CD4-positive, alpha-beta T cell treated with Interleukin-21 for 1 hour (primary cell): Measurements from ENCODE around the gene OSBPL10.
A peak's percentile ranks its signal among the peaks of the same experiment; 100 is the strongest.
"Not testable (repeated sequence)": the region's sequence is repeated elsewhere in the genome, so short reads cannot be mapped to it uniquely, and the experiment has no call there.

Source experiments
- DNase-seq: peaks from one replicate; pipeline ENCODE4 v3.0.0-alpha.2; 2020

OSBPL10 gene, protein sequence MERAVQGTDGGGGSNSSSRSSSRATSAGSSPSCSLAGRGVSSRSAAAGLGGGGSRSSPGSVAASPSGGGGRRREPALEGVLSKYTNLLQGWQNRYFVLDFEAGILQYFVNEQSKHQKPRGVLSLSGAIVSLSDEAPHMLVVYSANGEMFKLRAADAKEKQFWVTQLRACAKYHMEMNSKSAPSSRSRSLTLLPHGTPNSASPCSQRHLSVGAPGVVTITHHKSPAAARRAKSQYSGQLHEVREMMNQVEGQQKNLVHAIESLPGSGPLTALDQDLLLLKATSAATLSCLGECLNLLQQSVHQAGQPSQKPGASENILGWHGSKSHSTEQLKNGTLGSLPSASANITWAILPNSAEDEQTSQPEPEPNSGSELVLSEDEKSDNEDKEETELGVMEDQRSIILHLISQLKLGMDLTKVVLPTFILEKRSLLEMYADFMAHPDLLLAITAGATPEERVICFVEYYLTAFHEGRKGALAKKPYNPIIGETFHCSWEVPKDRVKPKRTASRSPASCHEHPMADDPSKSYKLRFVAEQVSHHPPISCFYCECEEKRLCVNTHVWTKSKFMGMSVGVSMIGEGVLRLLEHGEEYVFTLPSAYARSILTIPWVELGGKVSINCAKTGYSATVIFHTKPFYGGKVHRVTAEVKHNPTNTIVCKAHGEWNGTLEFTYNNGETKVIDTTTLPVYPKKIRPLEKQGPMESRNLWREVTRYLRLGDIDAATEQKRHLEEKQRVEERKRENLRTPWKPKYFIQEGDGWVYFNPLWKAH

DNA sequence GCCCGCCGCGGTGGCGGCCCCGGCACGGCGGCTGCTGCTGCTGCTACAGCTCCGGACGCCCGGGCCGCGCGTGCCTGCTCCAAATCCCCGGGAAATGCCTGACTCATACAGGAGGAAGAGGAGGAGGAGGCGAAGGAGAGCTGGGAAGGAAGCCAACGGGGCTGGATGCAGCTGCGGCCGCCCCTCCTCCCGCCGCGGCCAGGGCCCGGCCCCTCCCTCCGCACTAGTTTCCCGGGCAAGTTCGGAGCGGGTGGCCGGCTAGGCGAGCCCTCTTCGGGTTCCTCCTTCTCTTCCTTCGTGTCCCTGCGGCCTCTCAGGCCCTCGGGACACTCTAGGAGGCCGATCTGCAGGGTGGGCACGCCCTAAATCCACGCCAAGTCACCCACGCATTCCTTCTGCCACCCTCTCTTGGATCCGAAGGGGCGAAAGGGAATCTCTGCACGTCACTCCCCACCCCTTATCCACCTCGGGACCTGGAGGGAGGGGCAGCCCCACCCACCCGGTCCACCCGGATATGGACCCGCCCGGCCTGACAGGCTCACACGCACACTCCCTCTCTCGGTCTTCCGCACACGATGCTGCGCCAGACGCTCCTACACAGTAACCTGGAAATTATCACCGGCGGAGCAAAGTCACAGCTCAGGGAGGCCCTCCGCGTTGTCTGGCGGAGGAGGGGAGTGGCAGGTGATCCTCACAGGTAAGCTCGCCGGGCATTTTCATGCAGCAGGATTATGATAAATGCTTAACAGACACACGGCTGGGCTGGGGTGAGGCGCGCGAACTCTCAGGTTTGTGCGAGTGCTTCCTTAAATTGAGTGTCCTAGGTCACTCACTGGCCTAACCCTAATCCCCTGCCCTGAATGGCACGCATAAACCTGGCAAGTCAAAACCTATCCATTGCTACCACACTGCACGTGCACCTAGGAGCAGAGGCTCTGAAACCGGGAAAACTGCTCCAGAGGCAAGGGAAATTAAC is at the start of gene OSBPL10, which contains the start of gene ZNF860:
Gene OSBPL10 (minus strand): TSS at position 57 of the 976 bp plus-strand sequence. CDS start 83 bp downstream, outside the sequence.
Gene ZNF860 (plus strand): TSS at position 545 of the 976 bp plus-strand sequence. CDS start 7,330 bp downstream, outside the sequence.
- no peak for DNase-seq

DNA sequence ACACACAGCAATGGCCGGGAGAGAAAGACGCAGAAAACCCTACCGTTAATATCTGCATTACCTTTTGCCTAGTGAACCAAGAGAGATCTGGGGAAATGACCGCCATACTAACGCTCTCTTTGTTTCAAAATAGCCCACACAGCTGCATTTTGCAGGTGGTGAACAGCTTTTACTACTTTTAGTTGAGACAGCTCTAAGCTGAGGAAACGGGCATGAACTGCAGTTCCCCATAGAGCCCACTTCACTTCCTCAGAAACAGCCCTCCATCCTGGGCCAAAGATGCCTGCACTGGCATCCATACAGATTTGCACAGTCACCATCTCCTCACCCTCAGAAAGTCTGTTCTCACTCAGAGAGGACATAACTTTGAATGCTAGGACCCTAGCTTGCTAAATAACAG is 45.5 kb upstream of the OSBPL10 start:
- no peak for DNase-seq

DNA sequence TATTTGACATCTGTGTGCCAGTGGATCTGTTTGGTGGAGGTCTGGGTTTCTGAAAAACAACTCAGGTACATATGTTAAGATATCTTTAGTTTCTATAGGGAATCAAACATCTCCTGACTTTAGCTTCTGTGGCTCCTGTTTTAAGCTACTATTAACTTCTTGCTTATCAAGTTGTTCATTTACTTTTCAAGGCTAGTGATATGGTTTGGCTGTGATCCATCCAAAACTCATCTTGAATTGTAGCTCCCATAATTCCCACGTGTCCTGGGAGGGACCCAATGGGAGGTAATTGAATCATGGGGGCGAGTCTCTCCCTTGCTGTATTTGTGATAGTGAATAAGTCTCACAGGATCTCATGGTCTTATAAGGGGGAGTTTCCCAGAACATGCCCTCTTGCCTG is 41.9 kb upstream of the OSBPL10 start:
- no peak for DNase-seq

DNA sequence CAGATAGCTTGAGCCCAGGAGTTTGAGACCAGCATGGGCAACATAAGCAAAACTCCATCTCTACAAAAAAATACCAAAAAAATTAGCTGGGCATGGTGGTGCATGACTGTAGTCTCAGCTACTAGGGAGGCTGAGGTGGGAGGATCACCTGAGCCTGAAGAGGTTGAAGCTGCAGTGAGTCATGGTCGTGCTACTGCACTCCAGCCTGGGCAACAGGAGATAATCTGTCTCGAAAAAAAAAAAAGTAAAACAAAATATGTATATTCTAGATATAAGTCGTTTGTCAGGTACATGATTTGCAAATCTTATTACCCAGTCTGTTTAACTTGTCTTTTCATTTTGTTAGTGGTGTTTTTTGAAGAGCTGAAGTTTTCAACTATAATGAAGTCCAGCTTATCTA is 40.7 kb upstream of the OSBPL10 start:
- no peak for DNase-seq

DNA sequence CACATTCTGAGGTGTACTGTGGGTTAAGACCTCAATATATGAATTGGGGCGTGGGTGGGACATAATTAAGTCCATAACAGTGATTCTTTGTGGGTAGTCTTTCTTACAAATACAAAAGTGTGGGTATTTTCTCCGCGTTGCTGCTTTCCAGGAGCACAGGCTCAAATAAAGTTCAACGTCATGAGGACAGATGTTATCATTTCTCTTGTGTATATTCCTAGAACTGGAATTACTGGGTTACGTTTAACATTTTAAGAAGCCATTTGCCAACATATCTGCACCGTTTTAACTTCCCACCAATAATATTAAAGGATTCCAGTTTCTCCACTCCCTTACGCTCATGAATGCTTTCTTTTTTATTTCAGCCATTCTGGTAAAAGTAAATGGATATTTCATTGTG is 40.1 kb upstream of the OSBPL10 start:
- DNase-seq, result no peak

DNA sequence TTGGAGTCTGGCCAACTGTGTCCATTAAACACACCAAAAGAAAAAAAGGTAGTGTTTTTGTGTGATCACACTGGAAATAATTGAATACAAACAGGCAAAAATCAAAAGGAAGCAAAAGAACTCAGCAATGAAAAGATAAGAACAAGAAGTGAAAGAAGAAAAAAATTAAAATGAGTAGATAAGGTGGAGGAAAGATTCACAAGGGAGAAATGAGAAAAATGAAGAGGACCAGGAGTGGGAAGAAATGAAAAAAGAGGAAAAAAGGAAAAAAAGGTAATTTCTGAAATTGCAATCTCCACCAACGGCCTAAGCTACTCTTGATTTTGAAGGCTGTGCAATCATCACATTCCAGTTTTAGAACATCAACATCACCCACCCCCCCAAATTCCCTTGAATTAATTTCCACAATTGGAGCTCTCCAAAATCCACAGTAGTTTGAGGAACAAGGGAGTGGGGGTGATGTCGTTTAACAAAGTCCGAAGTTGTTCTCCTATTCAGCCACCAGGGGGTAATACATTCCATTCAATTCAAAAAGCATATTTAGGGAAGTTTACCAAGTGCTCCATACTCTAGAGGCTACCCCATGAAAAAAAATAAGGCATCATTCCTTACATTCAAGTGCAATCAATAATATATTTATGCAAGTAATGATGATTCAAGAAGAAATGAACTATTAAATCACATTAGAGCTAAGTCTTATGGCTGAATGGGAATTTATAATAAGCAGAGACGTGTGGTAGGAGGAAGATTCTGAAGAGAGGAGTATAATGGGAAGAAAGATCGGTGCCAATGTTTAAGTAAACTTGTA is 37.9 kb upstream of the OSBPL10 start:
- DNase-seq, result peak; percentile 37

DNA sequence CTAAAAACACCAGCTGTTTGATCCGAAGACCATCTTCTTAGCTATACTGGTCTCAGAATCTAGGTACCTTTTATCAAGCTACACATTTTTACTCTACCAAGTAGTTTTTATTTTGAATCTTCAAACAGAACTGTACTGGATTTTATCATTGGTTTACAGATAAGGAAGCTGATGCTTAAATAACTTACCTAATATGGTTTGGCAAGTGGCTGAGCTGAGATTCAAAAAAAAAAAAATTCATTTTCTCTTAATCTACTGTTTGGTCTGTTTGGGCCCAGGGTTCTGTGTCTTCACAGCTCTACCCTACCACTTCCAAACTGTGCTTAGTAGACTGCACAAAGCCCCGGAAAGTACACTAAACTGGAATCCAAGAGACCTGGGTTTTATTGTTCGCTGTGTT is 36.2 kb upstream of the OSBPL10 start:
- DNase-seq, result no peak

DNA sequence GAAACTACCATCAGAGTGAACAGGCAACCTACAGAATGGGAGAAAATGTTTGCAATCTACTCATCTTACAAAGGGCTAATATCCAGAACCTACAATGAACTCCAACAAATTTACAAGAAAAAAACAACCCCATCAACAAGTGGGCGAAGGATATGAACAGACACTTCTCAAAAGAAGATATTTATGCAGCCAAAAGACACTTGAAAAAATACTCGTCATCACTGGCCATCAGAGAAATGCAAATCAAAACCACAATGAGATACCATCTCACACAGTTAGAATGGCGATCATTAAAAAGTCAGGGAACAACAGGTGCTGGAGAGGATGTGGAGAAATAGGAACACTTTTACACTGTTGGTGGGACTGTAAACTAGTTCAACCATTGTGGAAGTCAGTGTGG is 34.6 kb upstream of the OSBPL10 start:
- DNase-seq, result not testable (repeated sequence)

DNA sequence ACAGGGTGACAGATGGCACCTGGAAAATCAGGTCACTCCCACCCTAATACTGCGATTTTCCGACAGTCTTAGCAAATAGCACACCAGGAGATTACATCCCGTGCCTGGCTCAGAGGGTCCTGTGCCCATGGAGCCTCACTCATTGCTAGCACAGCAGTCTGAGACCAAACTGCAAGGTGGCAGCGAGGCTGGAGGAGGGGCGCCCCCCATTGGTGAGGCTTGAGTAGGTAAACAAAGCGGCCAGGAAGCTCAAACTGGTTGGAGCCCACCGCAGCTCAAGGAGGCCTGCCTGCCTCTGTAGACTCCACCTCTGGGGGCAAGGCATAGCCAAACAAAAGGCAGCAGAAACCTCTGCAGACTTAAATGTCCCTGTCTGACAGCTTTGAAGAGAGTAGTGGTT is 29.6 kb upstream of the OSBPL10 start:
- not testable (repeated sequence) for DNase-seq

DNA sequence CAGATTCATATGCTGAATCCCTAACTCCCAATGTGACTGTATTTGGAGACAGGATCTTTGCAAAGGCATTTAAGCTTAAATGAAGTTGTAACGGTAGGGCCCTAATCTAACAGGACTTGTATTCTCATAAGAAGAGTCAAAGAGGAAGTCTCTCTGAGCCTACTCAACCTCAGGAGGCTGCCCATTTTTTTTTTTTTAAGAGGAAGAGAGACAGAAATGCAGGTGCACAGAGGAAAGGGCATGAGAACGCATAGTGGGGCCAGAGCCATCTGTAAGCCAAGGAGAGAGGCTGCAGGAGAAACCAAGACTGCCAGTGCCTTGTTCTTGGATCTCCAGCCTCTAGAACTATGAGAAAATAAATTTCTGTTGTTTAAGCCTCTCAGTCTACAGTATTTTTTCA is 28.9 kb upstream of the OSBPL10 start:
- no peak for DNase-seq

DNA sequence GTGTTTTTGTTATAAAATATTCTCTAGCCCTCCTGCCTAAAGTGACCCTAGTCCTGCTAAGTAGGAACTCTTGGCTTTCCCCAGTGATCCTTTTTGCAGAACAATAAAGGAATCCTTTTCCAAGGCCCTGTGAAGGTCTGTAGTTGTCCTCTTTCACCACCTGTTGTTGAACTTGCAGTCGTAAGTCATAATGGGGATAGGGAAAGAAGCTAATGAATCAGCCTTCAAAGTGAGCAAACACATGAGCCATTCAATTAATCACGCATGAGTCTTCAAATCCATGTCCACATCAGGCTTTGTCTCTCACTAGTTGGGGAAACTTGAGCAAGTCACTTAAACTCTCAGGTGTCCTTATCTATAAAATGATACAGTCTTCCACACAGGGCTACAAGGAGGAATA is 28.0 kb upstream of the OSBPL10 start:
- DNase-seq, result no peak

DNA sequence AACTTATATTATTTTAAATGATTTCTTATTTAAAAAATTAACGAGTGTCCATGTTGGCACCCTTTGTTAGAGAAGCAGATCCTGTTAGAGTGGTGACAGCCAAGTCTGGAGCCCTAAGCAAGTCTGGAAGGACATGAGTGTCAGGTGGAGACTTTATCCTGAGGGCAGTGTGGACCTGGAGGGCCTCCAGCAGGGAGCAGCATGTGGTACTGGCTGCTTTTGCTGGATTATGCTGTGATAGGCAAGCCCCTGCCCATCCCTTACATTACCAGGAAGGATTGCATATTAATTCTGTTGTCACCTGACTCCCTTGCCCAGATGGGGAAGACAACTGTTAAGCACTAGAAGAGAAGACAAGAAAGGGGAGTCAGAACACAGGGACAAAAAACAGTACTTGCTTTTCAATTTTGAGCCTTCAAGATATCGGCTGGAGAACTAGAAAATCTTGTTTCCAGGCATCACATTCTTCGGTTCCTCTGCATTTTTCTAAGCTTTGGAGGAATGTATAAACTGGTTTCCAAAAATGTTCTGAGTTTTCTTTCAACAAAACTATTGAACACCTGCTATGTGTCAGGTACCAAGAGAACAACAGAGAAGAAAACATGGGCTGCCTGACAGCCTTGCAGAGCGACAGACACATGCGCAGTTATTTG is 23.2 kb upstream of the OSBPL10 start:
- DNase-seq, result no peak

DNA sequence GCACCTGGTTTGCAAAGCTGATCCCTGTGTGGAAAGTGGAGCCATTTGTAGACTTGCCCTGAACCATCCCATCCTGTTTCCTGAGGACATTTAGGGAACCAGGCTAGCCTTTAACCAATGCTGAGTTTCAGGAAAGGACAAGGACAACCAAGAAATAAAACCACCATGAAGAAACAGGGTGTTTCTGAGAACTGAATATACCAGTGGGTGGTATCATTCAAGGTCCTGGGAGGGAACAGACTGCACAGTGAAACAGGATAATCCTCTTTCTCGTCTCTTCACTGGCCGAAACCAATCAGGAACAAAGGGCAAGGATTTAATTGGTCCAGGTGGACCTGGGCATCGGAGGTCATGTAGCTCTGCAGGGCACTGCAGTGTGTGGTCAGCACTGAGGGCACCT is 22.3 kb upstream of the OSBPL10 start:
- no peak for DNase-seq

DNA sequence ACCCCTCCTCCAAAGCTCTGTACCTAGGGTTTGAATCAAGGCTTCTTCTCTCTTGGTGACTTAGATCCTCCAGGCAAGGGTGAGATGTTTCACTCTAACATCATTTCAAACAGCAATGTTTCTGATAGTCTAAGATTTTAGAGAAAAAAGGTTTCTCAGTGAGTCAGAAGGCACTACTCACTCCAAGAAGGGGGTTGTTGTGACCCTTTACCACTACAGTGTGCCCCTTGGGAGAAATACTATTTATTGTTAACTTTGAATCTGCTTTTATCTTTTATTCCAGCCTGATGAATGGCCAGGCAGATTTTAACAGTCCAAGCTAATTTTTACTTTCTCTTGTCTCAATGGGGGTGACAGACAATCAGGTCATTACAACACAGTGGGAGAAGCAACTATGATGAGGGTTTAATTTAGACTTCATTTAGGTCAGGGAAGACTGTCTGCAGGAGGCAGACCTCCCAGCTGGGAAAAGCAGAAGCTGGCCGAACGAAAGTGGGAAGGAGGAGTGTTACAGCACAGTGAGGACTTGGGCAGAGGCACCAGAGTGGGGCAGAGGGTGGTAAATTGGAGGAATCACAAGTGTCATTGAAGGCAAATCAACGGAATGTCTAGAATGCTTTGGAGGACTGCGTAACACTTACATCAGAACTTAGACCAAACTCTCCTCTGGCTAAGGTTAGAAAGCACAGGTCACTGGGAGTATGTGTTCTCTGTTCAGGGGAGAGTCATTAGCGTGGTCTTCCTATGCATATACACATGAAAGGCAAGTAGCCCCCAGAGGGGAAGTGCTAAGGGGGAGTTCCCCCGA is 21.7 kb upstream of the OSBPL10 start:
- DNase-seq, result no peak

DNA sequence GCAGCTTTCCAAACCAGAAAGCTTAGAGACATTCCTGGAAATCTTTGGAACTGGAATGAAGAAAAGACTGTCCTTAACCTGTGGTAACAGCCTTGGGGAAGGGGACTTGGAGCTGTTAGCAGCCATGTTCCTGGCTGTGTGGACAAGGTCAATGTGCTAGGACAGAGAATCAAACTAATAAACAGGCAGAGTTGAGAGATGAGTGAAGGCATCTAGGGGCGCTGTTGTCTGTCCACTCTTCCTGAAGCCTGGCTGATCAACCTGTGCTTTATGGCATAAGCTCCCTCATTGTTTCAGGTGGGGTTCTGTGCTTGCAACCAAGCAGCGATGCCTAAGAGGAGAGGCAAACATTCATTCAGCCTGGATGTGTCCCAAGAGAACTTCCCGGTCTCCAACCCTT is 19.8 kb upstream of the OSBPL10 start:
- DNase-seq, result no peak

DNA sequence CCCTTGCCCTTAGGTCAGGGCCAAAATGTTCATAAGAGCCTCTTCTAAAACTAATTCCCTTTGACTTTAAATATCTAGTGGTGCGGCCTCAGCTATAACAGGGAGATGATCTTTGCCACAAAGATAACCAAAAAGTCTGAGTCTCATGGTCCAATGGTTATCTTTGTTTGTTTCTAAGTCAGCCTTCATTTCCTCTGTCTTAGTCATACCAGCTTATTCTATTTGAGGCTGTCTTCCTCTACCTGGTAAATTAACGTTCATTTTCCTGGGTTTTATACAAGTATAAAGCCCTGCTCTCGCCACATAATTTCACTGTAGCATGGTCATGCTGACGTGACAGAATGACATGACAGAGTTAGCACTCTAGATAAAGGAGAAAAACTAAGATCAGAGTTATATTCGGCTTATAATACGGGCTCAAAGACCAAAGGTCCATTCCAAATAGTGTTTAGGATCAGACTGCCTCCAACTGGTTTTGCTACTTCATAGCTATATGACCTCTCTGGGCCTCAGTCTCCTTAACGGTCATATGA is 18.9 kb upstream of the OSBPL10 start:
- no peak for DNase-seq

DNA sequence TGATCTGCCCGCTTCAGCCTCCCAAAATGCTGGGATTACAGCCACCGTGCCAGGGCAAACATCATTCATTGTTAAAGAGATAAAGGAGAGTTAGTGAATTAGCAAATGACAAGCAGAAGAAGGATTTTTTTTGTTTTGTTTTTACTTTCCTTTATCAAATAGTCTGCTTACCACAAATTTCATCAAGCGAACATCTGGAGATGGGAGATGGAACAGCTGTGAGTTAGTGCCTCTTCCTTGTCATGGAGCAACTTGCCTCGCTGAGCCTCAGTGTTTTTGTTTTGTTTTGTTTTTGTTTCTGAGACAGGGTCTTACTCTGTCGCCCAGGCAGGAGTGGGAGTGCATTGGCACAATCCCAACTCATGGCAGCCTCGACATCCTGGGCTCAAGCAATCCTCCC is 16.4 kb upstream of the OSBPL10 start:
- DNase-seq, result no peak

DNA sequence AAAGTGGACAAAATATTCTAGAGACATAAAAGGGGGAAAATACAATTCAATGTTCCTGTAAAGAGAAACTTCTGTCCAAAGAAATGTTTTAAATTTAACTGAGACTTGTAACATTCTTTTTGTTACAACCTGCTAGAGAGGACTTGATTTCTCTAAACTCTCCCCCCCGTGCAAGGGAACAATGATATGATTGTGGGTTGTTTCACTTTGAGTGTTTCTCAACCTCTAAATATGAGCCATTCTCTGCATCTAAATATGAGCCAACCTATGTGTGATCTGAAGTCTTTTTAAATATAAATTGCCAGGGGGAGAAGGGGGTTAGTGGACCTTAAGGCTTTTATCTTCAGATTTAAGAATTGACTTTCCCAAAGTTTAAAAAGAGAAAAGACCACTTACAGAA is 15.1 kb upstream of the OSBPL10 start:
- no peak for DNase-seq

DNA sequence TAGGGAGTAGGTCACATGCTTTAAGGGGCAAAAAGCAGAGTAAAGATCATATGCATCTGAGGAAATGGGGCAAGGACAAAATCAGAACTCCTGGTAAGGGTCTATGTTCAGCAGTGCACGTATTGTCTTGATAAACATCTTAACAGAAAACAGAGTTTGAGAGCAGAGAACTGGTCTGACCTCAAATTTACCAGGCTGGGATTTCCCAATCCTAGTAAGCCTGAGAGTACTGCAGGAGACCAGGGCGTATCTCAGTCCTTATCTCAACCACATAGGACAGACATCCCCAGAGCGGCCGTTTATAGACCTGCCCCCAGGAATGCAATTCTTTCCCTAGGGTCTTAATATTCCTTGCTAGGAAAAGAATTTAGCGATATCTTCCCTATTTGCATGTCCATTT is 14.0 kb upstream of the OSBPL10 start:
- not testable (repeated sequence) for DNase-seq

DNA sequence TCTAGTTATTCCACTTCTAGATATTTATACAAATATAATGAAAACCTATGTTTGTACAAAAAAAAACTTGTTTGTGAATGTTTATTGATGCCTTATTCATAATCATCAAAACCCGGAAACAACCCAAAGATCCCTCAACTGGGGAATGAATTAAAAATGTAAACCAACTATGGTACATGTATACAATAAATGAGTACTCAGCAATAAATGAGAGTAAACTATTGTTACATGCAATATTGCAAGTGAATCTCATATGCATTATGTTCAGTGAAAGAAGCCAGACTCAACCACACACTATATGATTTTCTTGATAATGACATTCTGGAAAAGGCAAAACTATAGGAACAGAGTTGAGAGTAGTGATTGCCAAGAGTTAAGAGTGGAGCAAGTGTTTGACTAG is 12.8 kb upstream of the OSBPL10 start:
- DNase-seq, result no peak
